ENCODE data around the gene CALHM6. TPM values are rescaled to one million over a fixed set of nuclear protein-coding genes. Genes with fewer than 3 reads are reported as not detected.

Gene CALHM6
- total and polyA plus RNA-seq, 2 of the 8 experiments (the other 6 are each of a cell fraction or from before 2014, with no cell fraction given): 0.93 to 1.8 TPM

DNA sequence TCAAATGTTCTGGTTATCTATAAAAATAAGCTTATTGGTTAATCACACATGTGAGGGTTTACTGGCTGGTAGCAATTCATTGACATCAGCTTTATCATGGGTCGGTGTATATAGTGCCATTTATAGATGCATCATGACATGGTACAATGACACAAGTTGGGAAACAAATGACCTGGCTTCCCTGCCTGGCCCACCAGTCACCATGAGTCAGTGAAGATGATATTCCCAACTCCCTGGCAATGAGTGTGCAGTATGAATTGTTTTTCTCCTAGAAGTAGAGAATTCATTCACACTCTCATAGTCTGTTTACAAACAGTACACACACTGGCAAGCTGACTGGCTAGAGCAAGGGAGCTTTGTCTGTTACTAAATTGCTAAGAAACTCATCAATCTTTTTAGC is 37.2 kb upstream of the CALHM6 start:
- WGBS, 2 experiments (ENCODE audit: extremely low coverage in 1 of 2, insufficient coverage in 1 of 2, insufficient read length in 1 of 2, insufficient replicate concordance in 2 of 2, low coverage in 1 of 2, low lambda C conversion rate in 2 of 2, missing lambda C conversion rate in 1 of 2): 88% methylated on average over 1 of the region's 1 CpG; no CpG with 5 or more reads in 1 of the 2 experiments
- CTCF ChIA-PET (ENCODE audit: partially characterized antibody): interaction anchor here (0.6 to 3.5 kb wide), 7 partner anchors 9 to 685 kb away, joined by 3 to 16 read pairs (median 4); no protein-coding TSS in a partner anchor
- Histone ChIP-seq H3K4me2 (ENCODE audit: insufficient read depth in 1 of 2, low read depth in 2 of 2, low read length in 2 of 2) (no peak overlapping the region), H3K27ac (ENCODE audit: low read depth, low read length) (no peak overlapping the region), H2AK5ac (ENCODE audit: low read depth, low read length) (no peak overlapping the region), H3K9ac (replicated peaks in 1 of 4; ENCODE audit: extremely low read depth in 1 of 4, low read depth in 3 of 4, low read length in 3 of 4) (no peak overlapping the region), H3K4ac (replicated peaks; ENCODE audit: insufficient read length, low read depth, low read length) (no peak overlapping the region), H3K9me3 (ENCODE audit: insufficient read depth in 2 of 2, low read depth in 1 of 2, low read length in 1 of 2) (no peaks in the 10 kb centered on the region), H3K4me3 (ENCODE audit: extremely low read depth in 1 of 4, insufficient read depth in 2 of 4, low read depth in 3 of 4, low read length in 4 of 4) (no peak overlapping the region), H2BK120ac (replicated peaks; ENCODE audit: low read depth, low read length) (no peak overlapping the region), H3K23me2 (ENCODE audit: low read depth, low read length) (no peaks in the 10 kb centered on the region), H3K14ac (ENCODE audit: insufficient read length) (no peak overlapping the region), H3K4me1 (replicated peaks in 1 of 4; ENCODE audit: control insufficient read depth in 3 of 4, insufficient read depth in 4 of 4, low read length in 3 of 4) (peaks cover 0 to 3% (median 0%) of the 10 kb centered on the region in 4 experiments; a peak in 2 of 7 replicates), H2BK5ac (ENCODE audit: low read depth, low read length) (no peak overlapping the region), H4K5ac (ENCODE audit: insufficient read length, low read depth, low read length) (no peak overlapping the region), H3K27me3 (replicated peaks in 1 of 4; ENCODE audit: control insufficient read depth in 3 of 4, extremely low read depth in 1 of 4, insufficient read depth in 3 of 4, low read length in 3 of 4) (no peaks in the 10 kb centered on the region), H2AFZ (ENCODE audit: low read length) (no peak overlapping the region), H3K18ac (ENCODE audit: extremely low read depth, low read length) (no peak overlapping the region), H2BK12ac (ENCODE audit: low read depth, low read length) (no peak overlapping the region), H4K20me1 (replicated peaks in 1 of 2; ENCODE audit: control insufficient read depth in 1 of 2, insufficient read depth in 2 of 2, low read length in 2 of 2) (no peaks in the 10 kb centered on the region), H2BK15ac (ENCODE audit: low read length) (no peak overlapping the region), H3K23ac (ENCODE audit: insufficient read length) (no peak overlapping the region), H2BK20ac (ENCODE audit: low read length) (no peak overlapping the region), H4K8ac (ENCODE audit: extremely low read depth, insufficient read depth, low read length) (no peak overlapping the region), H3K79me1 (ENCODE audit: low read depth, low read length) (no peaks in the 10 kb centered on the region), H3K36me3 (ENCODE audit: control insufficient read depth in 2 of 4, insufficient read depth in 4 of 4, low read length in 3 of 4) (peaks cover 0 to 10% (median 5%) of the 10 kb centered on the region in 4 experiments; a peak in 6 of 8 replicates), H3K56ac (replicated peaks; ENCODE audit: insufficient read length, low read depth, low read length) (no peak overlapping the region), H4K91ac (replicated peaks; ENCODE audit: insufficient read length, low read length) (no peak overlapping the region), H3K79me2 (ENCODE audit: control insufficient read depth in 1 of 2, insufficient read depth in 2 of 2, low read length in 2 of 2) (peaks cover 0 to 31% of the 10 kb centered on the region in 2 experiments; a peak in 2 of 4 replicates)
- POLR2A ChIA-PET (ENCODE audit: partially characterized antibody): no interaction called here
- no peak for FAIRE-seq
- DNase-seq (ENCODE audit: low read depth in 1 of 2, low spot score in 2 of 2): no peak
- no peak for TF ChIP-seq TAF7 (optimal IDR thresholded peaks at IDR 0.05; ENCODE audit: borderline replicate concordance, low read depth, low read length)
- TF ChIP-seq KDM4A (IDR thresholded peaks at IDR 0.05; ENCODE audit: low read depth, low read length, severe bottlenecking): no peak
- no peak for TF ChIP-seq HDAC6 (IDR thresholded peaks at IDR 0.05; ENCODE audit: low read depth, low read length)
- no peak for TF ChIP-seq POLR2AphosphoS5 (IDR thresholded peaks at IDR 0.05; ENCODE audit: low read depth, low read length)
- TF ChIP-seq SIRT6 (IDR thresholded peaks at IDR 0.05; ENCODE audit: low read length): no peak
- no peak for TF ChIP-seq RBBP5 (IDR thresholded peaks at IDR 0.05; ENCODE audit: borderline replicate concordance, low read depth, low read length)
- no peak for TF ChIP-seq NANOG (IDR thresholded peaks at IDR 0.05; ENCODE audit: insufficient read depth, low read depth, low read length, poor library complexity, severe bottlenecking)
- no peak for TF ChIP-seq BACH1 (IDR thresholded peaks at IDR 0.05; ENCODE audit: low read length)
- TF ChIP-seq, protein P1, sequence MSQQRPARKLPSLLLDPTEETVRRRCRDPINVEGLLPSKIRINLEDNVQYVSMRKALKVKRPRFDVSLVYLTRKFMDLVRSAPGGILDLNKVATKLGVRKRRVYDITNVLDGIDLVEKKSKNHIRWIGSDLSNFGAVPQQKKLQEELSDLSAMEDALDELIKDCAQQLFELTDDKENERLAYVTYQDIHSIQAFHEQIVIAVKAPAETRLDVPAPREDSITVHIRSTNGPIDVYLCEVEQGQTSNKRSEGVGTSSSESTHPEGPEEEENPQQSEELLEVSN (IDR thresholded peaks at IDR 0.05): no peak
- TF ChIP-seq BCL11A (IDR thresholded peaks at IDR 0.05; ENCODE audit: low read depth in 2 of 2, low read length in 2 of 2): no peak
- no peak for TF ChIP-seq POU5F1 (IDR thresholded peaks at IDR 0.05; ENCODE audit: low read depth, low read length)
- no peak for TF ChIP-seq CTBP2 (IDR thresholded peaks at IDR 0.05; ENCODE audit: borderline replicate concordance, insufficient read depth, insufficient read length, low read length)
- no peak for TF ChIP-seq NRF1 (IDR thresholded peaks at IDR 0.05; ENCODE audit: low read depth, low read length)
- TF ChIP-seq PHF8 (conservative IDR thresholded peaks at IDR 0.05; ENCODE audit: low read depth, low read length): no peak

All from H1 (cell line).